ENCODE results near the gene ZNF835.

Gene ZNF835

GRCh38 chr19:56707821-56708220, 36.3 kb upstream of the ZNF835 start:
- ATAC-seq, result no peak
- no peak for TF ChIP-seq GLIS3 (CRISPR knock-in tag; IDR thresholded peaks at IDR 0.05)
- no peak for TF ChIP-seq ISL1 (CRISPR knock-in tag; IDR thresholded peaks at IDR 0.05)
- TF ChIP-seq RARB (CRISPR knock-in tag; IDR thresholded peaks at IDR 0.05), result no peak
- TF ChIP-seq ZNF70 (CRISPR knock-in tag; IDR thresholded peaks at IDR 0.05), result no peak
- TF ChIP-seq ZFP3 (CRISPR knock-in tag; IDR thresholded peaks at IDR 0.05), result no peak
- no peak for TF ChIP-seq ZFP30 (CRISPR knock-in tag; IDR thresholded peaks at IDR 0.05)
- TF ChIP-seq ZC3H10 (CRISPR knock-in tag; IDR thresholded peaks at IDR 0.05), result no peak
- TF ChIP-seq ARNTL (CRISPR knock-in tag; IDR thresholded peaks at IDR 0.05; ENCODE audit: borderline replicate concordance, low read depth), result no peak
- TF ChIP-seq BACH2 (CRISPR knock-in tag; IDR thresholded peaks at IDR 0.05; ENCODE audit: borderline replicate concordance), result no peak
- no peak for TF ChIP-seq ZNF8 (CRISPR knock-in tag; IDR thresholded peaks at IDR 0.05)
- TF ChIP-seq TOX (CRISPR knock-in tag; IDR thresholded peaks at IDR 0.05; ENCODE audit: borderline replicate concordance), result no peak

- TF ChIP-seq TSHZ2 (CRISPR knock-in tag; IDR thresholded peaks at IDR 0.05), result no peak
- no peak for TF ChIP-seq ZFP3 (CRISPR knock-in tag; IDR thresholded peaks at IDR 0.05)
- TF ChIP-seq ZNF565 (CRISPR knock-in tag; conservative IDR thresholded peaks at IDR 0.05; ENCODE audit: low read depth), result no peak
- TF ChIP-seq GLIS3 (CRISPR knock-in tag; IDR thresholded peaks at IDR 0.05), result no peak
- TF ChIP-seq ZNF70 (CRISPR knock-in tag; IDR thresholded peaks at IDR 0.05), result no peak
- no peak for TF ChIP-seq RARB (CRISPR knock-in tag; IDR thresholded peaks at IDR 0.05)
- no peak for TF ChIP-seq CSDC2 (CRISPR knock-in tag; IDR thresholded peaks at IDR 0.05)
- no peak for TF ChIP-seq TCF4 (CRISPR knock-in tag; IDR thresholded peaks at IDR 0.05; ENCODE audit: borderline replicate concordance)
- TF ChIP-seq POU6F1 (CRISPR knock-in tag; IDR thresholded peaks at IDR 0.05; ENCODE audit: borderline replicate concordance, low read depth), result no peak
- TF ChIP-seq OSR1 (CRISPR knock-in tag; IDR thresholded peaks at IDR 0.05), result no peak
- TF ChIP-seq TOX (CRISPR knock-in tag; IDR thresholded peaks at IDR 0.05; ENCODE audit: borderline replicate concordance), result no peak
- no peak for TF ChIP-seq ZNF8 (CRISPR knock-in tag; IDR thresholded peaks at IDR 0.05)
- no peak for TF ChIP-seq ISL1 (CRISPR knock-in tag; IDR thresholded peaks at IDR 0.05)
- no peak for ATAC-seq
Observed at GRCh38 chr19:56705939-56706338, 34.4 kb upstream of the ZNF835 start.

- no peak for ATAC-seq
- TF ChIP-seq PATZ1 (CRISPR knock-in tag; IDR thresholded peaks at IDR 0.05; ENCODE audit: borderline replicate concordance) (no peak), ARNTL (CRISPR knock-in tag; IDR thresholded peaks at IDR 0.05; ENCODE audit: borderline replicate concordance, low read depth) (no peak), ZC3H10 (CRISPR knock-in tag; IDR thresholded peaks at IDR 0.05) (no peak), OSR1 (CRISPR knock-in tag; IDR thresholded peaks at IDR 0.05) (no peak), BACH2 (CRISPR knock-in tag; IDR thresholded peaks at IDR 0.05; ENCODE audit: borderline replicate concordance) (no peak), ISL1 (CRISPR knock-in tag; IDR thresholded peaks at IDR 0.05) (no peak), ZFP3 (CRISPR knock-in tag; IDR thresholded peaks at IDR 0.05) (no peak)
Observed at GRCh38 chr19:56701895-56702294, 30.3 kb upstream of the ZNF835 start.

GRCh38 chr19:56699552-56699951, 28.0 kb upstream of the ZNF835 start:
- TF ChIP-seq PPARA (CRISPR knock-in tag; IDR thresholded peaks at IDR 0.05; ENCODE audit: borderline replicate concordance), result no peak
- no peak for ATAC-seq

GRCh38 chr19:56692206-56692895, 20.8 kb upstream of the ZNF835 start:
- no peak for ATAC-seq
- TF ChIP-seq ARNTL (CRISPR knock-in tag; IDR thresholded peaks at IDR 0.05; ENCODE audit: borderline replicate concordance, low read depth) (no peak), ZNF8 (CRISPR knock-in tag; IDR thresholded peaks at IDR 0.05) (no peak), TCF4 (CRISPR knock-in tag; IDR thresholded peaks at IDR 0.05; ENCODE audit: borderline replicate concordance) (no peak)

Measured in SK-N-SH treated with all-trans-retinoic acid at 6 μM for 48 hours (cell line).